ENCODE measurements around the gene SRP9.

Gene SRP9

DNA sequence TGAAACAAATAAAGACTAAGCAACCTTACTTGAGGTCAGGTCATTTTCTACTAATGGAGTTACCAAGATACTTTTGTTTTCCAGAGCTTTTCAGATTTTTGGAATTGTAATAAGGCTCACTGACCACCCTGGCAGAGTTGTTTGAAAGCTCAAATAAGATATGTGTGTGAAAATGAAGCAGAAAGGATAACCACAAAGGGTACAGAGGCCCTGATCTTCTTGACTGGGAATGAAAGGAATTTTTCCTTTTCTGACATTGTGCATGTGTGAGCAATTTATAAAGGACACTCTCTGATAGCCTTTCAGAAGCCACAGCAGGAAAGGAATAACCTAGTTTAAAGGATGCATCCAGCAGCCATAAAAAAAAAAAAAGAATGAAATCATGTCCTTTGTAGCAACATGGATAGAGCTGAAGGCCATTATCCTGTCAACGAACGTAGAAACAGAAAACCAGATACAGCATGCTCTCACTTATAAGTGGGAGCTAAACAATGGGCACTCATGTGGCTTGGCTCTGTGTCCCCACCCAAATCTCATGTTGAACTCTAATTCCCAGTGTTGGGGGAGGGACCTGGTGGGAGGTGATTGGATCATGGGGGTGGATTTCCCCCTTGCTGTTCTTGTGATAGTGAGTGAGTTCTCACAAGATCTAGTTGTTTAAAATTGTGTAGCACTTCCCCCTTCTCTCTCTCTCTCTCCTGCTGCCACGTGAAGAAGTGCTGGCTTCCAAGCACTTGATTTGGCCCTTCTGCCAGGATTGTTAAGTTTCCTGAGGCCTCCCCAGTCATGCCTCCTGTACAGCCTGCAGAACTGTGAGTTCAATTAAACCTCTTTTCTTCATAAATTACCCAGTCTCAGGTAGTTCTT lies 3.1 kb upstream of the SRP9 start:
- peaks cover 8% of the 10 kb centered on the region; the same call in 1 of the 2 replicates for H4K20me1 ChIP-seq (ENCODE audit: insufficient read depth, low read length)
- no peaks in the 10 kb centered on the region for H3K27me3 ChIP-seq (ENCODE audit: insufficient read depth, low read length, poor library complexity)
- H3K9me3 ChIP-seq (ENCODE audit: insufficient read depth, low read length, severe bottlenecking) = no peaks in the 10 kb centered on the region
- no peak overlapping the region for H3K4me2 ChIP-seq (ENCODE audit: insufficient read depth, low read length)
- DNase-seq (no peak), ATAC-seq (ENCODE audit: insufficient read depth, low read depth) (no peak)
- no peak overlapping the region for H3K4me3 ChIP-seq (ENCODE audit: low read depth in 1 of 2, low read length in 2 of 2)
- H2AFZ ChIP-seq (ENCODE audit: low read depth, low read length) = no peak overlapping the region
- peaks cover 27% of the 10 kb centered on the region for H3K79me2 ChIP-seq (ENCODE audit: insufficient read depth, low read length)
- peaks cover 27% of the 10 kb centered on the region for H3K4me1 ChIP-seq (ENCODE audit: insufficient read depth, low read length)
- no peak overlapping the region for H3K9ac ChIP-seq (ENCODE audit: low read depth, low read length)
- H3K27ac ChIP-seq (ENCODE audit: low read length) = no peak overlapping the region
- TF ChIP-seq, protein P1, sequence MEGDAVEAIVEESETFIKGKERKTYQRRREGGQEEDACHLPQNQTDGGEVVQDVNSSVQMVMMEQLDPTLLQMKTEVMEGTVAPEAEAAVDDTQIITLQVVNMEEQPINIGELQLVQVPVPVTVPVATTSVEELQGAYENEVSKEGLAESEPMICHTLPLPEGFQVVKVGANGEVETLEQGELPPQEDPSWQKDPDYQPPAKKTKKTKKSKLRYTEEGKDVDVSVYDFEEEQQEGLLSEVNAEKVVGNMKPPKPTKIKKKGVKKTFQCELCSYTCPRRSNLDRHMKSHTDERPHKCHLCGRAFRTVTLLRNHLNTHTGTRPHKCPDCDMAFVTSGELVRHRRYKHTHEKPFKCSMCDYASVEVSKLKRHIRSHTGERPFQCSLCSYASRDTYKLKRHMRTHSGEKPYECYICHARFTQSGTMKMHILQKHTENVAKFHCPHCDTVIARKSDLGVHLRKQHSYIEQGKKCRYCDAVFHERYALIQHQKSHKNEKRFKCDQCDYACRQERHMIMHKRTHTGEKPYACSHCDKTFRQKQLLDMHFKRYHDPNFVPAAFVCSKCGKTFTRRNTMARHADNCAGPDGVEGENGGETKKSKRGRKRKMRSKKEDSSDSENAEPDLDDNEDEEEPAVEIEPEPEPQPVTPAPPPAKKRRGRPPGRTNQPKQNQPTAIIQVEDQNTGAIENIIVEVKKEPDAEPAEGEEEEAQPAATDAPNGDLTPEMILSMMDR (IDR thresholded peaks at IDR 0.05; ENCODE audit: borderline replicate concordance, extremely low read depth, low read length, poor library complexity, severe bottlenecking) = no peak
- peaks cover 11% of the 10 kb centered on the region for H3K36me3 ChIP-seq (ENCODE audit: insufficient read depth, low read length)

DNA sequence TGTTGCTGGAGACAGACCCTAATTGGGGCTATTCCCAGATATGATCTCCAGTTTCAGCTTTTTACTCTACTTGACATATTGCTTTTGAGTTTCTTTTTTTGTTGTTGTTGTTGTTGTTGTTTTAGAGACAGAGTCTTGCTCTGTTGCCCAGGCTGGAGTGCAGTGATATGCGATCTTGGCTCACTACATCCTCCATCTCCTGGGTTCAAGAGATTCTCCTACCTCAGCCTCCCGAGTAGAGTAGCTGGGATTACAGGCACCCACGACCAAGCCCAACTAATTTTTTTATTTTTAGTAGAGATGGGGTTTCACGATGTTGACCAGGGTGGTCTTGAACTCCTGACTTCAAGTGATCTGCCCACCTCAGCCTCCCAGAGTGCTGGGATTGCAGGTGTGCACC lies 1.3 kb upstream of the SRP9 start:
- Histone ChIP-seq H3K27ac (ENCODE audit: low read length) (no peak overlapping the region), H3K9me3 (ENCODE audit: insufficient read depth, low read length, severe bottlenecking) (no peaks in the 10 kb centered on the region), H3K36me3 (ENCODE audit: insufficient read depth, low read length) (peaks cover 27% of the 10 kb centered on the region), H3K4me2 (ENCODE audit: insufficient read depth, low read length) (peak overlapping the region; percentile 93), H2AFZ (ENCODE audit: low read depth, low read length) (no peak overlapping the region), H4K20me1 (ENCODE audit: insufficient read depth, low read length) (peaks cover 25% of the 10 kb centered on the region), H3K27me3 (ENCODE audit: insufficient read depth, low read length, poor library complexity) (no peaks in the 10 kb centered on the region), H3K9ac (ENCODE audit: low read depth, low read length) (no peak overlapping the region), H3K79me2 (ENCODE audit: insufficient read depth, low read length) (peaks cover 44% of the 10 kb centered on the region), H3K4me3 (ENCODE audit: low read depth in 1 of 2, low read length in 2 of 2) (peak overlapping the region in 1 of 2 experiments; percentile 81; a peak in 2 of 4 replicates), H3K4me1 (ENCODE audit: insufficient read depth, low read length) (peaks cover 42% of the 10 kb centered on the region)
- TF ChIP-seq, protein P1 (IDR thresholded peaks at IDR 0.05; ENCODE audit: borderline replicate concordance, extremely low read depth, low read length, poor library complexity, severe bottlenecking) = no peak
- no peak for TF ChIP-seq EZH2 (IDR thresholded peaks at IDR 0.05; ENCODE audit: borderline replicate concordance, low read depth, low read length, severe bottlenecking)
- DNase-seq (no peak), ATAC-seq (ENCODE audit: insufficient read depth, low read depth) (no peak)

DNA sequence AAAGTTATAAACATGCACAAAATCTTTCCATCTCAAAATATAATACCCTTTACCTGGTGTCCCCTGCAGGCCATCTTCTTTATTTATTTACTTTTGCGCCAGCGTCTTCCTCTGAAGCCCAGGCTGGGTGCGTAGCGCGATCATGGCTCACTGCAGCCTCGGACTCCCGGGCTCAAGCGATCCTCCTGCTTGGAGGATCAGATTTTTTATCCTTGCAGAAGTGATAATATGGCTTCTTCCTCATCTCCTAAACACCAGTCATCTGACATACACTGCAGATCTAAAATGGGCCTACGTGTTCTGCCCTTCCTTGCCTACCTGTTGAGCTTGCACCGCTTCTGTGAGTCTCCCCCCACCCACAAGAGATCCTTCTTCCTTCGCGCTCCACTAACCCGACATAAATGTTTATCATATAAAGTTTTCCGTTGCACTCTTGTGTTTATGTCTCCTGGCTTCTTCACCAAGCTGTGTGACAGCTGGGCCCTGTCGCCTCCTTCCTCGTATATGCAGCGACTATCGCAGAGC lies 506 bp upstream of the SRP9 start:
- Histone ChIP-seq H4K20me1 (ENCODE audit: insufficient read depth, low read length) (peaks cover 31% of the 10 kb centered on the region), H3K4me1 (ENCODE audit: insufficient read depth, low read length) (peaks cover 45% of the 10 kb centered on the region), H3K36me3 (ENCODE audit: insufficient read depth, low read length) (peaks cover 33% of the 10 kb centered on the region), H3K4me2 (ENCODE audit: insufficient read depth, low read length) (peak overlapping the region; percentile 93), H3K9me3 (ENCODE audit: insufficient read depth, low read length, severe bottlenecking) (no peaks in the 10 kb centered on the region), H3K27ac (ENCODE audit: low read length) (peak overlapping the region; percentile 89), H3K79me2 (ENCODE audit: insufficient read depth, low read length) (peaks cover 52% of the 10 kb centered on the region), H3K27me3 (ENCODE audit: insufficient read depth, low read length, poor library complexity) (no peaks in the 10 kb centered on the region), H2AFZ (ENCODE audit: low read depth, low read length) (peak overlapping the region; percentile 92), H3K9ac (ENCODE audit: low read depth, low read length) (peak overlapping the region; percentile 94), H3K4me3 (ENCODE audit: low read depth in 1 of 2, low read length in 2 of 2) (peak overlapping the region; percentile 46 to 81)
- no peak for TF ChIP-seq EZH2 (IDR thresholded peaks at IDR 0.05; ENCODE audit: borderline replicate concordance, low read depth, low read length, severe bottlenecking)
- TF ChIP-seq, protein P1 (IDR thresholded peaks at IDR 0.05; ENCODE audit: borderline replicate concordance, extremely low read depth, low read length, poor library complexity, severe bottlenecking) = no peak
- DNase-seq (no peak), ATAC-seq (ENCODE audit: insufficient read depth, low read depth) (peak; percentile 21; the same call in 2 of the 3 replicates)
